CD4-positive, alpha-beta memory T cell (primary cell): Measurements from ENCODE around the gene NBPF8. TPM values are rescaled to one million over a fixed set of nuclear protein-coding genes. Genes with fewer than 3 reads are reported as not detected.
"Not testable (repeated sequence)": the region's sequence is repeated elsewhere in the genome, so short reads cannot be mapped to it uniquely, and the experiment has no call there.

Experiments used
- CTCF ChIA-PET: fragments of 350-600 bp; sonication (Branson Sonifier 250); formaldehyde crosslinking; loops from one replicate; lab custom pipeline; 2021; ENCODE audit warnings: inconsistent platforms; ENCODE audit not compliant: partially characterized antibody; lab: Charles Lee
- POLR2A ChIA-PET: fragments of 350-600 bp; sonication (Branson Sonifier 250); formaldehyde crosslinking; loops from one replicate; lab custom pipeline; 2021; ENCODE audit not compliant: partially characterized antibody; lab: Charles Lee
- DNase-seq, 5 donors: peaks; one replicate each; pipeline versions ENCODE4 v3.0.0 to v3.0.0-alpha.2; 2020 to 2022; ENCODE audit warnings: mixed read lengths in 1 of 5
- H3K27ac ChIP-seq: one replicate; pipeline ENCODE4 v1.7.0; 2013; ENCODE audit warnings: low read depth, low read length
- H3K27me3 ChIP-seq: 2 replicates; pipeline ENCODE4 v1.7.0; 2013; ENCODE audit warnings: mild to moderate bottlenecking, low read length, moderate library complexity; ENCODE audit not compliant: insufficient read depth
- H3K36me3 ChIP-seq: 2 replicates; pipeline ENCODE4 v1.7.0; 2013; ENCODE audit warnings: mild to moderate bottlenecking, low read length, moderate library complexity; ENCODE audit not compliant: insufficient read depth
- H3K4me1 ChIP-seq: 2 replicates; pipeline ENCODE4 v1.7.0; 2013; ENCODE audit warnings: mild to moderate bottlenecking, low read length, moderate library complexity; ENCODE audit not compliant: insufficient read depth
- H3K4me3 ChIP-seq, 2 donors: one replicate each; pipeline ENCODE4 v1.7.0; 2013; ENCODE audit warnings: low read length in 2 of 2, mild to moderate bottlenecking in 1 of 2
- H3K9me3 ChIP-seq, 2 donors: one replicate each; pipeline ENCODE4 v1.7.0; 2013; ENCODE audit warnings: low read length in 2 of 2, control low read depth in 1 of 2; ENCODE audit not compliant: control insufficient read depth in 1 of 2
- H3K27ac Mint-ChIP-seq, 7 donors: one replicate each; pipeline ENCODE4 v1.8.0; 2020 to 2021; ENCODE audit warnings: mixed read lengths in 7 of 7, mild to moderate bottlenecking in 6 of 7, inconsistent platforms in 3 of 7, moderate library complexity in 3 of 7
- H3K27me3 Mint-ChIP-seq, 2 donors: one replicate each; pipeline ENCODE4 v1.8.0; 2020 to 2021; ENCODE audit warnings: mixed read lengths in 2 of 2
- H3K36me3 Mint-ChIP-seq, 2 donors: one replicate each; pipeline ENCODE4 v1.8.0; 2020 to 2021; ENCODE audit warnings: mixed read lengths in 2 of 2, inconsistent platforms in 1 of 2, mild to moderate bottlenecking in 1 of 2
- H3K4me1 Mint-ChIP-seq, 4 donors: one replicate each; pipeline ENCODE4 v1.8.0; 2020 to 2021; ENCODE audit warnings: mixed read lengths in 4 of 4, mild to moderate bottlenecking in 1 of 4
- H3K4me3 Mint-ChIP-seq, 8 donors: one replicate each; pipeline ENCODE4 v1.8.0; 2020 to 2021; ENCODE audit warnings: mixed read lengths in 8 of 8, mild to moderate bottlenecking in 7 of 8, moderate library complexity in 6 of 8, inconsistent platforms in 3 of 8
- H3K9me3 Mint-ChIP-seq, 8 donors: one replicate each; pipeline ENCODE4 v1.8.0; 2020 to 2021; ENCODE audit warnings: mixed read lengths in 8 of 8, mild to moderate bottlenecking in 5 of 8, inconsistent platforms in 3 of 8, moderate library complexity in 1 of 8
- intact Hi-C: fragments of 100-400 bp; cut with micrococcal nuclease; formaldehyde crosslinking; loops from one replicate; pipeline ENCODE4 v1.15.1; 2023
- polyA plus RNA-seq, 2 donors: library from polyadenylated mRNA; unstranded; fragments of 300-500 nt; fragmentation: Illumina TruSeq; gene quantifications; one replicate each; pipeline ENCODE4 v1.2.3, GENCODE V29; 2021
- total RNA-seq, 2 experiments: library from RNA; stranded (reverse); gene quantifications; one replicate each; pipeline ENCODE4 v1.2.3, GENCODE V29; 2021

Gene NBPF8
- total and polyA plus RNA-seq, 4 experiments from 2014 or later: 0.41 to 66.6 (median 32.4) TPM

DNA sequence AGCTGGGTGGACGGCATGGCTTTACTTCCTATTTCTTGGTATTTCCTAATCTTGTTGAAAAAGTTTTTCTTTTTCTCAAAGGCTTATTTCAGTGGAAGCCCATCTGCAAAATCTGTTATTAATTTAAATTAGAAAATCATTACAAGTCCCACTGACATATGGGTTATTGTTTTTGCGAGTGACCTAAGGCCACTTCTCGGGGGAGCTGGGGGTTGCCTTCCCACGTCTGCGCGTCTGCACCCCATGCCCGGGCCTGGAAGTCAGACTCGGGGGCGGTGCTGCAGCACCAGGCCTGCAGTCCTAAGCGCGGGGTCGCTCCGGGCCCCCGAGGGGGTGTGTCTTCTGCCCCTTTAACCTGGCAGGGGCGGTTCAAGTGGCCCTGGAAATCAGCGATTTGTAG is 384 bp upstream of the NBPF8 start:
- H3K36me3 Mint-ChIP-seq, DNase-seq, H3K9me3 ChIP-seq, POLR2A ChIA-PET, H3K27me3 Mint-ChIP-seq, CTCF ChIA-PET, intact Hi-C loops, H3K4me3 Mint-ChIP-seq, H3K27me3 ChIP-seq, H3K9me3 Mint-ChIP-seq, H3K27ac Mint-ChIP-seq, H3K4me1 Mint-ChIP-seq, H3K27ac ChIP-seq, H3K4me1 ChIP-seq, H3K36me3 ChIP-seq: not testable (repeated sequence)
- peak overlapping the region in 1 of 2 donors; percentile 47 for H3K4me3 ChIP-seq

DNA sequence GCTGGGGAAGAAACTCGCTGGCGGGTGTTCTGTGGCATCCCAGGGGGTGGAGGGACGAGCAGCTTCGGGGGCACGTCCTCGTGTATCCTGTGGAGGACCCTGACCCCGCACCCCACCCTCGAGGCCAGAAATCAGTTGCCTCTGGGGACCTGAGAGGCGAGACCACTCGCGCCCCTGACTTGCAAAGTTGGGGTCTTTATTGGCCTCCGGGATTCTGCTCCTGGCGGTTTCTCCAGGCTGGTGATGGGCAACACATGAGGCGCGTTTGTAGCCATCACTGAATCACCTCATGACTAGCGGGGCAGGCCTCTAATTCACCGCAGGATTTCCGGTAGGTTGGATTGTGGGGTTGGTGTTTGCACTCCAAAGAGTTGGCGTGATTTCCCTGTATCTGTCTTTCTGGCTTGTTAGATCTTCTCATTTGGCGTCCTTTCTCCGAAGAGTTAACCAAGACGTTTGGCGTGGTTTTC is 692 bp downstream of the NBPF8 start:
- H3K9me3 Mint-ChIP-seq, intact Hi-C loops: not testable (repeated sequence)
- peak overlapping the region; percentile 41 for H3K27ac ChIP-seq

DNA sequence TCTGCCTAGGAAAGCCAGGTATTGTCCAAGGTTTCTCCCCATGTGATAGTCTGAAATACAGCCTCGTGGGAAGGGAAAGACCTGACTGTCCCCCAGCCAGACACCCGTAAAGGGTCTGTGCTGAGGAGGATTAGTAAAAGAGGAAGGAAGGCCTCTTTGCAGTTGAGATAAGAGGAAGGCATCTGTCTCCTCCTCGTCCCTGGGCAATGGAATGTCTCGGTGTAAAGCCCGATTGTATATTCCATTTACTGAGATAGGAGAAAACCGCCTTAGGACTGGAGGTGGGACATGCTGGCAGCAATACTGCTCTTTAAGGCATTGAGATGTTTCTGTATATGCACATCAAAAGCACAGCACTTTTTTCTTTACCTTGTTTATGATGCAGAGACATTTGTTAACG is 10.2 kb downstream of the NBPF8 start:
- H3K4me3 Mint-ChIP-seq, H3K27ac ChIP-seq, DNase-seq, intact Hi-C loops, H3K27ac Mint-ChIP-seq, H3K4me3 ChIP-seq, H3K36me3 Mint-ChIP-seq, H3K27me3 Mint-ChIP-seq, H3K27me3 ChIP-seq, POLR2A ChIA-PET, H3K9me3 Mint-ChIP-seq, H3K36me3 ChIP-seq, H3K9me3 ChIP-seq, H3K4me1 Mint-ChIP-seq, CTCF ChIA-PET, H3K4me1 ChIP-seq: not testable (repeated sequence)

More for the DNA sequence above, 692 bp downstream of the NBPF8 start:
- H3K36me3 Mint-ChIP-seq, CTCF ChIA-PET, H3K27me3 ChIP-seq, H3K4me1 Mint-ChIP-seq, H3K9me3 ChIP-seq, H3K4me1 ChIP-seq, H3K27me3 Mint-ChIP-seq, H3K36me3 ChIP-seq, POLR2A ChIA-PET: not testable (repeated sequence)
- Mint-ChIP-seq H3K4me3 (peak overlapping the region; percentile 89 to 98 (median 95)), H3K27ac (peak overlapping the region; percentile 39 to 97 (median 90))
- peak; percentile 11 to 53 (median 42) for DNase-seq
- H3K4me3 ChIP-seq: peak overlapping the region in 1 of 2 donors; percentile 47

DNA sequence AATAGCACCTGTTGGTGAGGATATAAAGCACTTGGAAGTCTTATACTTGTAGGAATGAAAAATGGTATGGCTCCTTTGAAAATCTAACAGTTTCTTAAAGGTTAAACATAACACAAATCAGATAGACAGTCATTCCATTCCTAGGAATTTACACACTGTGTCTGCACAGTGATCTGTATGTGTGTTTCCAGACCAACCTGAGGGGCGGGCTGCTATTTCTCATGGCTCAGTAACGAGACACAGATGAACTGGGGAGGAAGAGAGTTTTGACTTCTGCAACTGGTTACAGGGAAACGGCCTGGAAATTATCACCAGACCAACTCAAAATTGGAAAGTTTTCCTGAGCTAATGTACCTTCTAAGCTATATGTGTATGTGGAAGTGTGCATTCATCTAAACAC is 16.8 kb downstream of the NBPF8 start:
- H3K9me3 Mint-ChIP-seq, H3K36me3 ChIP-seq, H3K36me3 Mint-ChIP-seq, H3K27ac ChIP-seq, H3K9me3 ChIP-seq, H3K4me1 ChIP-seq, H3K4me3 Mint-ChIP-seq, CTCF ChIA-PET, H3K27ac Mint-ChIP-seq, POLR2A ChIA-PET, DNase-seq, H3K4me3 ChIP-seq, H3K27me3 ChIP-seq, H3K27me3 Mint-ChIP-seq, intact Hi-C loops, H3K4me1 Mint-ChIP-seq: not testable (repeated sequence)

DNA sequence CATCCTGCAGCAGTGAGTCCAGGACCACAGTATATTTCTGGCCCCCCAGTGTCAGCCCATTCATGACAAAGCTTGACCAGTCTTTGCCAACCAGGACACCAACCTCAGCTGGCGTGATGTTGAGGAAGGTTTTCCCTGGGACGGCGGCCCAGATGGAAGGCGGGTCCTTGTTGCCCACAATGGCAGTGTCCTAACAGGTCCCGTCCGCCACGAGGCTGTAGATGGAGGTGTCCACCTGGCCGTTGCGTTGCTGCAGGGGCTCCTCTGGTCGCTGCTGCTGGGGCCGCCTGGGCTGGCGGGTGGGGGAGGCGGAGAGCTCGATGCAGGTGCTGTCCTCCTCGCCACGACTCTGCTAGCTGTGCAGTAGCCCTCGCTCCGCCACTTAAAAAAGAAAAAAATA is 19.0 kb downstream of the NBPF8 start:
- H3K4me1 ChIP-seq, H3K4me3 Mint-ChIP-seq, CTCF ChIA-PET, intact Hi-C loops, H3K36me3 Mint-ChIP-seq, H3K27me3 ChIP-seq, H3K4me3 ChIP-seq, H3K27me3 Mint-ChIP-seq, H3K9me3 ChIP-seq, H3K27ac ChIP-seq, POLR2A ChIA-PET, DNase-seq, H3K27ac Mint-ChIP-seq, H3K36me3 ChIP-seq, H3K4me1 Mint-ChIP-seq, H3K9me3 Mint-ChIP-seq: not testable (repeated sequence)

DNA sequence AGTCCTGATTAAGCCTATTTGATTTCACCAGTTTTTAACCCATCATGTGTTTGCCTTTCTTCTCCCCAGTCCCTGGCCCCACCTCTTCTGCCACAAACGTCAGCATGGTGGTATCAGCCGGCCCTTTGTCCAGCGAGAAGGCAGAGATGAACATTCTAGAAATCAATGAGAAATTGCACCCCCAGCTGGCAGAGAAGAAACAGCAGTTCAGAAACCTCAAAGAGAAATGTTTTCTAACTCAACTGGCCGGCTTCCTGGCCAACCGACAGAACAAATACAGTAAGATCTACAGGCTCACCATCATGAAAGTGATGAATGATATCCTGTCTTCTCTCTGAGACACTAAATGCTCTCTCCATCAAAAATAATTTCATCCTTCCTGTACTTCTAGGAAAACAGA is 34.3 kb downstream of the NBPF8 start:
- CTCF ChIA-PET, H3K36me3 ChIP-seq, H3K36me3 Mint-ChIP-seq, H3K4me3 Mint-ChIP-seq, H3K27ac ChIP-seq, POLR2A ChIA-PET, intact Hi-C loops, H3K27me3 Mint-ChIP-seq, H3K4me1 ChIP-seq, H3K9me3 ChIP-seq, H3K4me3 ChIP-seq, H3K4me1 Mint-ChIP-seq, H3K27me3 ChIP-seq, H3K9me3 Mint-ChIP-seq, H3K27ac Mint-ChIP-seq: not testable (repeated sequence)
- DNase-seq: peak in 1 of 5 donors; percentile 14

Other genes starting within 250 kb of the NBPF8 start
- 10 to 100 TPM; 43.4 to 45.2 TPM for gene SEC22B, start 238.5 kb upstream of the NBPF8 start, total RNA-seq
- gene SEC22B, start 238.5 kb upstream of the NBPF8 start, polyA plus RNA-seq: 10 to 100 TPM; 13.9 to 18.7 TPM